ENCODE data around the gene CBARP.

Gene CBARP

GRCh38 chr19:1238369-1239303, 831 bp upstream of the CBARP start:
- DNase-seq = no peak

- no peak for DNase-seq
Observed at GRCh38 chr19:1237027-1237659, 662 bp downstream of the CBARP start.

- no peak for DNase-seq
Observed at GRCh38 chr19:1236576-1236975, 1.2 kb downstream of the CBARP start.

- DNase-seq = no peak
Observed at GRCh38 chr19:1235625-1236538, 1.9 kb downstream of the CBARP start.

- no peak for DNase-seq
Observed at GRCh38 chr19:1234955-1235380, 2.8 kb downstream of the CBARP start.

GRCh38 chr19:1234051-1234954, 3.5 kb downstream of the CBARP start:
- DNase-seq = no peak

- no peak for DNase-seq
Observed at GRCh38 chr19:1233115-1233667, 4.6 kb downstream of the CBARP start.

- no peak for DNase-seq
Observed at GRCh38 chr19:1232652-1233072, 5.1 kb downstream of the CBARP start.

GRCh38 chr19:1231729-1232637, 5.8 kb downstream of the CBARP start:
- DNase-seq = no peak

GRCh38 chr19:1230783-1231489, 6.9 kb downstream of the CBARP start:
- no peak for DNase-seq

GRCh38 chr19:1229924-1230782, 7.7 kb downstream of the CBARP start:
- no peak for DNase-seq

GRCh38 chr19:1229056-1229923, 8.5 kb downstream of the CBARP start:
- DNase-seq = no peak

GRCh38 chr19:1228161-1228957, 9.4 kb downstream of the CBARP start:
- no peak for DNase-seq

- DNase-seq = no peak
Observed at GRCh38 chr19:1227304-1228054, 10.3 kb downstream of the CBARP start.

- DNase-seq = no peak
Observed at GRCh38 chr19:1226522-1227303, 11.1 kb downstream of the CBARP start.

- DNase-seq = no peak
Observed at GRCh38 chr19:1226227-1226518, 11.6 kb downstream of the CBARP start.

Measured in central memory CD4-positive, alpha-beta T cell (primary cell).